22Rv1 (cell line): ENCODE data around the gene CYB561A3.

ENCODE experiments used
- H3K27ac ChIP-seq: fragments of 450-650 bp; 2 replicates; pipeline ENCODE4 v1.5.1; 2017
- ZFX ChIP-seq: fragments of 450-650 bp; IDR thresholded peaks from 2 replicates; pipeline ENCODE4 v1.6.1; 2017; ENCODE audit warnings: antibody characterized with exemption, borderline replicate concordance
- TF ChIP-seq, protein P1 (sequence below): fragments of 450-650 bp; IDR thresholded peaks from 2 replicates; pipeline ENCODE4 v1.5.1; 2017; ENCODE audit warnings: mild to moderate bottlenecking

The CYB561A3 gene

DNA sequence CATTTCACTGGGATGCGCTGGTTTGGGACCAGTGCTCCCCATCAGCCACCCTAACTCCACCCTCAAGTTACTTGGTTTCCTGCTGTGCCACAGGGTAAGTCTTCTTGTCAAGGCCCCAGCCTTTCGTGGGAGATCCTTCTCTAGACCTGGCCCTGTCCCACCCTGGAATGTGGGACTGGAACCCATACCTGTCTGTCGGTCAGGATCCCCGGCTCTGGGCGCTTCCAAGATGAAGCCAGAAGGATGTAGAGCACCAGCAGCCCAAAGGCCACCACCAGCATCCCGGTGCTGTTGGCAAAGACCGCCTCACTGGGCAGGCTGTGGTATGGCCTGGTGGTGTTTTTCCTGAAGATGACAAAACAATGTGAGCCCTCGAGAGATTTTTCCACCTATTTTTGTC is 10.9 kb downstream of the CYB561A3 start:
- no peak for TF ChIP-seq ZFX
- TF ChIP-seq, protein P1, sequence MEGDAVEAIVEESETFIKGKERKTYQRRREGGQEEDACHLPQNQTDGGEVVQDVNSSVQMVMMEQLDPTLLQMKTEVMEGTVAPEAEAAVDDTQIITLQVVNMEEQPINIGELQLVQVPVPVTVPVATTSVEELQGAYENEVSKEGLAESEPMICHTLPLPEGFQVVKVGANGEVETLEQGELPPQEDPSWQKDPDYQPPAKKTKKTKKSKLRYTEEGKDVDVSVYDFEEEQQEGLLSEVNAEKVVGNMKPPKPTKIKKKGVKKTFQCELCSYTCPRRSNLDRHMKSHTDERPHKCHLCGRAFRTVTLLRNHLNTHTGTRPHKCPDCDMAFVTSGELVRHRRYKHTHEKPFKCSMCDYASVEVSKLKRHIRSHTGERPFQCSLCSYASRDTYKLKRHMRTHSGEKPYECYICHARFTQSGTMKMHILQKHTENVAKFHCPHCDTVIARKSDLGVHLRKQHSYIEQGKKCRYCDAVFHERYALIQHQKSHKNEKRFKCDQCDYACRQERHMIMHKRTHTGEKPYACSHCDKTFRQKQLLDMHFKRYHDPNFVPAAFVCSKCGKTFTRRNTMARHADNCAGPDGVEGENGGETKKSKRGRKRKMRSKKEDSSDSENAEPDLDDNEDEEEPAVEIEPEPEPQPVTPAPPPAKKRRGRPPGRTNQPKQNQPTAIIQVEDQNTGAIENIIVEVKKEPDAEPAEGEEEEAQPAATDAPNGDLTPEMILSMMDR = no peak
- H3K27ac ChIP-seq = no peak overlapping the region

DNA sequence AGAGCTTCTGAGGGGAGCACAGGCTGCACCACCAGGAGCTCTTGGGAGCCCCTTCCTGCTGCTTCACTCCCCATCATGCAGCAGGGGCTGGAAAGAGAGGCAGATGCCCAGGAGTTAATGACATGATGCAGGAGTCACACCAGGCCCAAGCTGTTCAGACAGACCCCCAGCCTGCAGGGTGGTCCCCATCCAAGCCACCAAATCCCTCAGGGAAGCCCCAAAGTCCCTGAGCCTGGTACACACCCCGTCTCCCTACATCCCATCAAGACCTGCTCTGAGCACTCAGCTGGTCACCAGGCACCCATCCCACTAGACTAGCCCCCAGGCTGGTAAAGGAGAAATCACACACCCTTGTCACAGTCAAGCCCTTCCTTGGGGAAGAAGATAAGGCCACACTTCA is 11.3 kb downstream of the CYB561A3 start:
- TF ChIP-seq, protein P1 = no peak
- no peak for TF ChIP-seq ZFX
- no peak overlapping the region for H3K27ac ChIP-seq

DNA sequence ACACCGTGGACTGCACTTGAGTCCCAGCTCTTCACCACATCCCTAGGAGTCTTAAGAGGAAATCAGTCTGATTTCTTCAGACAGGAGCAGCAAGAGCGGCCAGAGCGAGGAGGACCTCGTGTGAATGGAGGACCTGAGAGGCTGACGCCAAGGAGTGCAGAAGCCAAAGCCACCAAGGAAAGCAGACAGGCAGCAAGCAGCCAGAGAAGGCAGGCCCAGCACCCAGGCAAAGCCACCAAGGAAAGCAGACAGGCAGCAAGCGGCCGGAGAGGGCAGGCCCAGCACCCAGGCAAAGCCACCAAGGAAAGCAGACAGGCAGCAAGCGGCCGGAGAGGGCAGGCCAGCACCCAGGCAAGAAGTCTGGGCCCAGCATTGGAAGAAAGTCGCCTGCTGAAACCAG is 11.8 kb downstream of the CYB561A3 start:
- H3K27ac ChIP-seq = no peak overlapping the region
- TF ChIP-seq ZFX = no peak
- TF ChIP-seq, protein P1 = no peak

DNA sequence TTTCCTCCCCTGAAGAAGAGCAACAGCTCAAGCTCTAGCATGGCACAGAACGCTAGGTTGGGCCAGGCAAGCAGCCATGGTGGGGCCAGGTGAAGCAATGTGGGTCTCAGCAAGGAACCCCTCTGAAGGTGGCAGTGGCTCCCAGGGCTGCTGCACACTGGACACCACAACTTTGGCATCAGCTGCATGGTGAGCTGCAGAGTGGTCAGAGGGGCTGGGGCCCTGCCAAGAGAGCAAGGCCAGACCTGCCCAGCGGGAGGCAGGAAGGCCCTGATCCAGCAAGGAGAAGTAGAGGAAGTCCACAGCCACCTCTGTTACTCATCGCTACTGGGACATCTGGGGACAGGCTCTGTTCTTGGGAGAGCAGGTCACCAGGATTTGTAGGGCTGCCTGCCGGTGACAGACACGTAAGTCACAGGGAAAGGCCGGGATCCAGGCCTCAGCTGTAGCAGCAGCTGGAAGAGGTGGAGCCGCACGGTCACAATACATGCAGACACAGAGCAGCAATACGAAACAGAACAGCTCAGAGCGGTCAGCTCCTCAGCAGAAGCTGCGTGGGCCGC is 12.4 kb downstream of the CYB561A3 start:
- TF ChIP-seq, protein P1 = no peak
- no peak for TF ChIP-seq ZFX
- no peak overlapping the region for H3K27ac ChIP-seq

DNA sequence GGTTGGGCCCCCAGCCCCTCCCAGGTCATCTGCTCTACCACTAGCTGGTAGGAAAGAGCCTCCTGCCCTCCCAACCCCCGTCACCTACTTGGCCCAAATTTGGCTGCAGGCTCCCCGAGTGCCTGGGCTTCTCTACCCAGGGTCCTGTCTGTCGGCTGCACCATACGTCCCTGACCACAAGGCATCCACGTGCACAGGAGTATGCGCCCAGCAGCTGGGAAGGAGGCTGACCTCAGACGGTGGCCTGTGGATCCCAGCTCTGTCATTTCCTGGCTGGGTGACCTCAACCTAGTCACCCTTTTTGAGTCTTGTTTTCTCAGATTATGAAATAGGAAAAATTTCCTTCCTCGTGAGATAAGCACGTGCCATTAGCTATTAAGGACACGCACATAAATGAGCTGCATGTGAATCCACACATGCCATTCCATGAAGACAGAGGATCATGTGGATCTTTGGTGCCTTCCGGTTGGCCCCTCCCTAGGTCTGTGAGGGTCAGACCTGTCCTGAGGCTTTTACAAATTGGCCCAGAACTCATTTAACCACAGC is 13.7 kb downstream of the CYB561A3 start:
- H3K27ac ChIP-seq = no peak overlapping the region
- TF ChIP-seq ZFX = no peak
- TF ChIP-seq, protein P1 = no peak

DNA sequence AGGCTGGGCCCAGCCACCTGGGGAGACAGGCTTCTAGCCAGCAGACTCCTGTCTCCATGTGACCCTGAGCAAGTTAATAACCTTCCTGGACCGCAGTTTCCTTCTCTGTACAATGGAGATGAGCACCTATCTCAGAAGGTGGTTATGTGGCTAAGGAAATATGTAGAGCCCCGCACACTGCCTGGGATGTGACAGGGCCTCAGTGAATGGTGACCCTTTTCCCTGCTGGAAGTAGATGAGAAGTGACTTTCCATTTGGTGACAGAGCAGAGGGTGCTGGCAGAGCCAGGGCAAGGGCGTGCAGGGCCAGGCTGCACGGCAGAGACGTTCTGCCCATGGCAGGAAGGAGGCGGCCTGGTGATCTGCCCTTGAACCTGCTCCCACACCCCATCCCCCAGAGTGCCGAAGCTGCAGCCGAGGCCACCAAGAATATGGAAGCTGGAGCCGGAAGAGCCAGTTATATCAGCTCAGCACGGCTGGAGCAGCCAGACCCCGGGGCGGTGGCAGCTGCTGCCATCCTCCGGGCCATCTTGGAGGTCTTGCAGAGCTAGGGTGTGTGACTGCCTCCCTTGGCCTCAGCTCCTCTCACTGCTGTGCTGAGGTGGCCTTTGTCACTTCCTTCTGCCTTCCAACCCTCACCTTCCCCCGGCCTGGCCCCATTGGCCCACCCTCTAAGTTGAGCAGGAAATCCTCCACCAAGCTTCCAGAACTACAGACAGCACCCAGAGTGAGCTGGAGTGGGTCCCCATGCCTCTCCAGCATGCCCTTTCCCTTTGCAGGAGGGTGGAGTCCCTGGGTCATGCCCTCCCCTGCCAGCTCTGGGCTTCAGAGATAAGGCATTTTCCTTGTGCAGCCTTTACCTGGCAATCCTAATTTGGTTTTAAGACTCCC is 15.5 kb downstream of the CYB561A3 start:
- H3K27ac ChIP-seq = no peak overlapping the region
- TF ChIP-seq, protein P1 = no peak
- TF ChIP-seq ZFX = no peak

DNA sequence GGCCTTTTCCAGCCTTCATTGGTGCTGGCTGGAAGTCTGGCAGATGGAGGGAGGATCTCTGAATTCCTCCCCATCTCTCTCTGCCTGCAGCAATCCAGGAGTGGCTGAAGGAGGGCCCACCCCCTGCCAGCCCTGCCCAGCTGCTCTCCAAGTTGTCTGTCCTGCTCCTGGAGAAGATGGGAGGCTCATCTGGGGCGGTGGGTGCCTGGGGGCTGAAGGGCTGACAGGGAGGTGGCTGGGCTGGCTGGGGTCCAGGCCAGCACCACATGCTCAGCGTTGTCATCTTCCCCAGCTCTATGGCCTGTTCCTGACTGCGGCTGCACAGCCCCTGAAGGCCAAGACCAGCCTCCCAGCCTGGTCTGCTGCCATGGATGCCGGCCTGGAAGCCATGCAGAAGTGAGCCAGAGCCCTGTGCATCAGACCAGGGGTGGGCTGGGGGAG is 16.5 kb downstream of the CYB561A3 start:
- no peak overlapping the region for H3K27ac ChIP-seq

More for the DNA sequence above, 16.5 kb downstream of the CYB561A3 start:
- TF ChIP-seq, protein P1 = no peak
- TF ChIP-seq ZFX = no peak
